Suprapubic skin (tissue), 4 donors: Measurements from ENCODE around the gene TNFRSF1B. TPM values are rescaled to one million over a fixed set of nuclear protein-coding genes. Genes with fewer than 3 reads are reported as not detected.

Experiments
- DNase-seq, 2 donors: peaks; one replicate each; pipeline ENCODE4 v3.0.0-alpha.2; 2019; ENCODE audit warnings: low spot score in 2 of 2
- H3K27ac ChIP-seq: fragments of 200-600 bp; sonication (generic); one replicate; pipeline ENCODE4 v1.5.1; 2019
- H3K27me3 ChIP-seq: fragments of 200-600 bp; sonication (generic); one replicate; pipeline ENCODE4 v1.5.1; 2019
- H3K36me3 ChIP-seq: fragments of 200-600 bp; sonication (generic); one replicate; pipeline ENCODE4 v1.5.1; 2019
- H3K4me1 ChIP-seq: fragments of 200-600 bp; sonication (generic); one replicate; pipeline ENCODE4 v1.5.1; 2019
- H3K4me3 ChIP-seq: fragments of 200-600 bp; sonication (generic); one replicate; pipeline ENCODE4 v1.5.1; 2019; ENCODE audit warnings: mild to moderate bottlenecking
- H3K9me3 ChIP-seq: fragments of 200-600 bp; sonication (generic); one replicate; pipeline ENCODE4 v1.5.1; 2019
- CTCF ChIP-seq, 2 donors: fragments of 200-600 bp in 1 of 2; fragments of 450-650 bp in 1 of 2; sonication (generic) in 1 of 2; IDR thresholded peaks; one replicate each; pipeline ENCODE4 v1.5.1; 2016 to 2019; ENCODE audit warnings: antibody characterized with exemption in 2 of 2, mild to moderate bottlenecking in 1 of 2, moderate library complexity in 1 of 2
- EP300 ChIP-seq: sonication (generic); formaldehyde crosslinking; IDR thresholded peaks from one replicate; pipeline ENCODE4 v1.6.1; 2017; ENCODE audit warnings: antibody characterized with exemption
- POLR2A ChIP-seq, 2 donors: fragments of 450-650 bp; IDR thresholded peaks; one replicate each; pipeline ENCODE4 v1.6.1; 2017; ENCODE audit warnings: antibody characterized with exemption in 2 of 2, mild to moderate bottlenecking in 2 of 2, moderate library complexity in 2 of 2
- POLR2AphosphoS5 ChIP-seq, 3 donors: sonication (generic); formaldehyde crosslinking; IDR thresholded peaks; one replicate each; pipeline ENCODE4 v1.6.1; 2017; ENCODE audit warnings: antibody characterized with exemption in 3 of 3
- WGBS: methylation state at CpG from one replicate; pipeline ENCODE4 v1.1.5; 2018; 5-methylcytosine and 5-hydroxymethylcytosine counted together
- total RNA-seq, 4 donors: library from RNA; depleted of rRNA; stranded (reverse); fragments of >200 nt; gene quantifications; one replicate each; pipeline ENCODE4 v1.1.0, GENCODE V29; 2016

Gene TNFRSF1B
- total RNA-seq, 4 donors from 2014 or later: 6.3 to 35.2 (median 11.9) TPM

GRCh38 chr1:12151465-12151864 is 15.3 kb upstream of the TNFRSF1B start:
- H3K27me3 ChIP-seq: no peaks in the 10 kb centered on the region
- H3K4me1 ChIP-seq: peaks cover 23% of the 10 kb centered on the region
- DNase-seq: no peak
- WGBS: 100% methylated on average over 2 of the region's 2 CpGs
- H3K36me3 ChIP-seq: no peaks in the 10 kb centered on the region
- H3K9me3 ChIP-seq: peaks cover 4% of the 10 kb centered on the region
- H3K27ac ChIP-seq: no peak overlapping the region
- H3K4me3 ChIP-seq: no peak overlapping the region
- TF ChIP-seq EP300 (no peak), POLR2AphosphoS5 (IDR thresholded peaks at IDR 0.05) (no peak), CTCF (IDR thresholded peaks at IDR 0.05) (no peak), POLR2A (IDR thresholded peaks at IDR 0.05) (no peak)

- H3K4me1 ChIP-seq: peaks cover 23% of the 10 kb centered on the region
- DNase-seq: no peak
- H3K36me3 ChIP-seq: no peaks in the 10 kb centered on the region
- WGBS: 90% methylated on average over 7 of the region's 7 CpGs
- peaks cover 4% of the 10 kb centered on the region for H3K9me3 ChIP-seq
- H3K4me3 ChIP-seq: no peak overlapping the region
- no peaks in the 10 kb centered on the region for H3K27me3 ChIP-seq
- TF ChIP-seq CTCF (IDR thresholded peaks at IDR 0.05) (no peak), EP300 (no peak), POLR2A (IDR thresholded peaks at IDR 0.05) (no peak)
- no peak overlapping the region for H3K27ac ChIP-seq
These were observed 14.5 kb upstream of the TNFRSF1B start for GRCh38 chr1:12152113-12152891.

GRCh38 chr1:12153181-12153785 is 13.5 kb upstream of the TNFRSF1B start:
- TF ChIP-seq EP300: no peak
- no peak for TF ChIP-seq POLR2AphosphoS5 (IDR thresholded peaks at IDR 0.05)
- Histone ChIP-seq H3K27ac (no peak overlapping the region), H3K9me3 (peaks cover 4% of the 10 kb centered on the region), H3K4me3 (no peak overlapping the region), H3K4me1 (peaks cover 22% of the 10 kb centered on the region), H3K27me3 (no peaks in the 10 kb centered on the region), H3K36me3 (no peaks in the 10 kb centered on the region)
- WGBS: 53% methylated on average over 13 of the region's 13 CpGs
- DNase-seq: no peak

GRCh38 chr1:12155328-12155727 is 11.5 kb upstream of the TNFRSF1B start:
- WGBS: 95% methylated on average over 2 of the region's 2 CpGs
- Histone ChIP-seq H3K27me3 (no peaks in the 10 kb centered on the region), H3K36me3 (no peaks in the 10 kb centered on the region), H3K4me1 (peaks cover 22% of the 10 kb centered on the region), H3K27ac (no peak overlapping the region), H3K4me3 (no peak overlapping the region), H3K9me3 (no peaks in the 10 kb centered on the region)
- TF ChIP-seq CTCF (IDR thresholded peaks at IDR 0.05) (no peak), POLR2A (IDR thresholded peaks at IDR 0.05) (no peak), EP300 (no peak), POLR2AphosphoS5 (IDR thresholded peaks at IDR 0.05) (no peak)
- DNase-seq: no peak

GRCh38 chr1:12157366-12158231 is 9.2 kb upstream of the TNFRSF1B start:
- Histone ChIP-seq H3K9me3 (no peaks in the 10 kb centered on the region), H3K27ac (no peak overlapping the region), H3K4me1 (peaks cover 33% of the 10 kb centered on the region), H3K27me3 (no peaks in the 10 kb centered on the region), H3K4me3 (no peak overlapping the region), H3K36me3 (no peaks in the 10 kb centered on the region)
- TF ChIP-seq CTCF (IDR thresholded peaks at IDR 0.05) (no peak), EP300 (no peak), POLR2AphosphoS5 (IDR thresholded peaks at IDR 0.05) (no peak), POLR2A (IDR thresholded peaks at IDR 0.05) (no peak)
- 59% methylated on average over 10 of the region's 10 CpGs for WGBS
- no peak for DNase-seq
